Forelimb muscle (tissue), 1 donor: ENCODE data around the gene CACNA1A. TPM values are rescaled to one million over a fixed set of nuclear protein-coding genes. Genes with fewer than 3 reads are reported as not detected.

Source experiments
- DNase-seq: peaks from one replicate; pipeline ENCODE4 v3.0.0-alpha.2; 2013; ENCODE audit warnings: low read depth
- polyA plus RNA-seq: library from polyadenylated mRNA; unstranded; fragments of 120-200 nt; gene quantifications from one replicate; pipeline ENCODE4 v1.2.1, GENCODE V29; 2013; ENCODE audit not compliant: insufficient read length

The CACNA1A gene
- polyA plus RNA-seq, 1 donor = 1.6 TPM

DNA sequence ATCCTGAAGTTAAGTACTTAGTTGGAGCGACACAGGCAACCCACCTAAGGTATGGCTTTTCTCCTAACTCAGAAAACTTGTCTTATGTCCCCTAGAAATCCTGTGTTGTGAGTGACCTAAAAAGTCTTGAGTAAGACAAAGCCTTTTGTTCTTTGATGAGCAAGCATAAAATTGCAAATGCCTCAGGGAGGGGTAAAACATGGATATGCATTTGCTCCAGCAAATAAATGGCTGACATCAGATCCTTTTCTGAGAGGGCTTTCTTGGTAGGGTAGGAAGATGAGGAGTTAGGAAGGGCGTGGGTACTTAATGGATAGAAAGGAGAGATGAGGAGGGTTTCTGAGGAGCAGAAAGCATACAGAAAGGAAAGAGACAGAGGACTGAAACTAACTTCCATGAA, 192.4 kb downstream of the CACNA1A start:
- DNase-seq = no peak

DNA sequence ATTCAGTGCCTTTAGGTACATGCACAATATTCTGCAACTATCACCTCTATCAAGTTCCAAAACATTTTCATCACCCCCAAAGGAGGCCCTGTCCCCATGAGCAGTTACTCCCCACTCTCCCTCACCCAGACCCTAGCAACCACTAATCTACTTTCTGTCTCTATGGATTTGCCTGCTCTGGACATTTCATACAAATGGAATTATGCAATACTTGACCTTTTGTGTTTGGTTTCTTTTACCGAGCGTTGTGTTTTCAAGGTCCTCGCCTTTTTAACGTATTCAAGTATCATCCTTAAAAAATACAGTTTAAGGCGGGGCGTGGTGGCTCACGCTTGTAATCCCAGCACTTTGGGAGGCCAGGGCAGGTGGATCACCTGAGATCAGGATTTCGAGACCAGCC, 196.4 kb downstream of the CACNA1A start:
- no peak for DNase-seq

DNA sequence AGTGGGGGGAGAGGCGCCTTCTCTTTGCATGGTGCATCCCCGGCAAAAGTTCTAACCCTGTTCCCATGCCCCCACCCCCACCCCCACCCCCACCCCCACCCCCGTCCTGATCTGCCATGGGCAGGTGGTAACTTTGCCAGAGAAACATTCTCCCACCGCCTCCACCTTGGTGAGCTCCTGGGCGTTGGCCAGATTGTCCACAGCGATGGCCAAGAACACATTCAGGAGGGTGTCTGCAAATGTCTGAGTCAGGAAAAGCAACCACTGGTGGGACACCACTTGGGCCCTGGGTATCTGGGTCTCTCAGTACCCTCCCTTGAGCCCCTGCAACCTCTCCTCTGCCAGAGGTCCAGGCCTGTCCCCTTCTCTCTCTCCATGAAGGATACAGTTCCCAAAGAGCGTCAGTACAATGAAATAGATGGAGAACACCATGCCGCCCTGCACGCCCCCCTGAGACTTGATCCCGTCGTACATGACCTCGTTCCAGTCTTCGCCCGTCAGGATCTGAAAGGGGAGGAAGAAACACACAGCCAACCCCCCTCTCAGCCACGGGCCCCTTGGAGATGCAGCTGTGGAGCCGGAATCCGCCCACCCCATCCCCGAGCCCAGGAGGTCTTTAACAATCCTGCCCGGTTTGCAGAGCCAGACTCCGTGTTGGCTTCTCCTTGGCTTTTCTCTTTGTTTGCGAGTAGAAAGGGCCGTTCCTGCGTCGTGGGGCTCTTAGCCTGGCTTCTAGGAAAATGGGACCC, 202.7 kb downstream of the CACNA1A start:
- DNase-seq = no peak

DNA sequence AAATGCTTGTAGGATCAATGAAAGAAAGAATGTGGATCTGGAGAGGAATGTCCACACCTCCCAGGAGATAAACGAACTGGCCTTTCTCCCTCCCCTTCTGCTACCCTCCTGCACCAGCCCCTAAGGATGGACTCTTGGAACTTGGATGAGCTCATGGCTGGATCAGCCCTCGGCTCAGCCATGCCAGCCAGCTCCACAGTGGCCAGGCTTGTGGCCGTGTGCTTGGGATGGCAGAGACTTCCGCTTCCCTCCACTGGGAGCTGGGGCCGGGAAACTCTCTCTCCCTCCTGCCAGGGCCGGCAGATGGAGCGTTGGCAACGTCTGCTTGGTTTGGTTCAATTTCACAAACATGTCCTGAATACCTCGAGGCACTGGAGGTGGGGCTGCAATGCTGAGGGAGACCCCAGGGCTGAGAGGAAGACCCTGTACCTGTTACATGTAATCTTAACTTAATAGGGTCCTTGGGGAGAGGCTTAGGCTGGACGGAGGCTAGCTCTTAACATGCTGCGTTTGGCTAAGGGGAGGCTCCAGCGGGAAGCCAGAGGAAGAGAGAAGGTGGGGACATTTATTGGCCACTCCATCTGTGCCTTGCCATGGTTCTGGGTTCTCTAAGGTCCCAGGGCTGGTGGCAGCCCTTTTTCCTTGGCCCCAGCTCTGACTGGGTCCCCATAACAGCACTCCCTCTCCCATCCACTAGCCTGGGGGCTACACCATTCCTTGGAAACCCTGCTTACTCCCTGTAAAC, 203.6 kb downstream of the CACNA1A start:
- no peak for DNase-seq

DNA sequence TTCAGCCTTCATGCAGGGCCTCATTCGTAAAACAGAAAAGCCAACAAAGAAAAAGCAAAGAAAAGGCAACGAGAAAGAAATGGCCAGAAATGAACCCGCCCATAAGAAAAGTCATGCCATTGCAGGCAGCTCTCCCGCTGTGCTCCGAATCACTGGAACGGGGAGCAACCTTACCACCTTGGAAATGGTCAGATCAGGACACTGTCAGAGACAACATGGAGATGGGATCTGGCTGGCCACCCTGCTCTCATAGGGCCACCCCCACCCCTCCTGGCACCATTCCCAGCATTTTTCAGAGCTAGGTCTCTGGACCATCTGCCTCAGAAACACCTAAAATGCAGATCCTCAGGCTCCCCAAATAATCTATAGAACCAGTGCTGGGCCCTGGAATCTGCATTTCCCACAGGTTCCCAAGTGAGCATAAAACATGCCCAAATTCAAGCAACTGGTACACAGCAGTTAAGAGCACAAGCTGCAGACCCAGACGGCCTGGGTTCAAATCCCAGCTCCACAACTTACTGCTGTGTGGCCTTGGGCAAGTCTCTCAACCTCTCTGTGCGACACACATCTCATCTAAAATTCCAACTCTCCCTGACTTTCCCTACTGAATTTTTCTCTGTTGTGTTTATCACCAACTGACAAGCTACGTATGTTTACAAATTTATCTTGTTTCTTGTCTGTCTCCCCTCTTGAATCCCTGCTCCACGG, 204.5 kb downstream of the CACNA1A start:
- DNase-seq = no peak

DNA sequence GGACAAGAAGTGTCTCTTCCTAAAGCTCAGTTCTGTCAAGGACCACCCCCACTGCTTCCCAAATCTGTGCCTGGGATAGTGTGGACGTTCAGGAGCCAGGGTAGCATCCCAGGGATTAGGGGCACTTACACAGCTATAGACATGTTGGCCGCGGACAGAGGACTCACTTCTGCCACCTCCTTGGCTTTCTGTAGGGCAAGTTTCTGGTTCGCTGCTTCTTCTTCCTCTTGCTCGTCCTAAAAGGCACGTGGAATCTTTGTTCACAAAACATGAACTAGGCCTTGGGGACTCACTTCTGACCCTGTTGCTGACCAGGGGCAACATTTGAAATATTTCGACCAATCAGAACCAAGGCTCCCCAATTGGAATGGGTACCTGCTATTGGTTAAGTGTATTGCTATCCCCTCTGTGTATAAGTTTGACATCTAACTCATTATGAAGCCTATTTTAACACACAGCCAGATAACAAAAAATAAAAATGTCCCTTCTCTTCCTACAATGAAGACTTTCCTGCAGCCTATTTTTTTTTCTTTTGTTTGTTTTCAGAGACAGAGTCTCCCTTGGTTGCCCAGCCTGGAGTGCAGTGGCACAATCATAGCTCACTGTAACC, 205.8 kb downstream of the CACNA1A start:
- no peak for DNase-seq

DNA sequence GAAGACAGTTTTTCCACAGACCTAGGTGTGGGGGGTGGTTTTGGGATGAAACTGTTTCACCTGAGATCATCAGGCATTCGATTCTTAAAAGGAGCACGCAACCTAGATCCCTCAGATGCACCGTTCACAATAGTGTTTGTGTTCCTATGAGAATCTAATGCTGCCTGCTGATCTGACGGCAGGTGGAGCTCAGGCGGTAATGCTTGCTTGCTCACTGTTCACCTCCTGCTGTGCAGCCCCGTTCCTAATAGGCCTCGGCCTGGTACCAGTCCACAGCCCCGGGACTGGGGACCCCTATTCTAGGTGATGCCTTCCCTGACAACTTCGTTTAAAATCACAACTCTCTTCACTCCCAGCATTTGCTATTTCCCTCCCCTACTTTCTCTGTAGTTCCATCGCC, 206.4 kb downstream of the CACNA1A start:
- no peak for DNase-seq

DNA sequence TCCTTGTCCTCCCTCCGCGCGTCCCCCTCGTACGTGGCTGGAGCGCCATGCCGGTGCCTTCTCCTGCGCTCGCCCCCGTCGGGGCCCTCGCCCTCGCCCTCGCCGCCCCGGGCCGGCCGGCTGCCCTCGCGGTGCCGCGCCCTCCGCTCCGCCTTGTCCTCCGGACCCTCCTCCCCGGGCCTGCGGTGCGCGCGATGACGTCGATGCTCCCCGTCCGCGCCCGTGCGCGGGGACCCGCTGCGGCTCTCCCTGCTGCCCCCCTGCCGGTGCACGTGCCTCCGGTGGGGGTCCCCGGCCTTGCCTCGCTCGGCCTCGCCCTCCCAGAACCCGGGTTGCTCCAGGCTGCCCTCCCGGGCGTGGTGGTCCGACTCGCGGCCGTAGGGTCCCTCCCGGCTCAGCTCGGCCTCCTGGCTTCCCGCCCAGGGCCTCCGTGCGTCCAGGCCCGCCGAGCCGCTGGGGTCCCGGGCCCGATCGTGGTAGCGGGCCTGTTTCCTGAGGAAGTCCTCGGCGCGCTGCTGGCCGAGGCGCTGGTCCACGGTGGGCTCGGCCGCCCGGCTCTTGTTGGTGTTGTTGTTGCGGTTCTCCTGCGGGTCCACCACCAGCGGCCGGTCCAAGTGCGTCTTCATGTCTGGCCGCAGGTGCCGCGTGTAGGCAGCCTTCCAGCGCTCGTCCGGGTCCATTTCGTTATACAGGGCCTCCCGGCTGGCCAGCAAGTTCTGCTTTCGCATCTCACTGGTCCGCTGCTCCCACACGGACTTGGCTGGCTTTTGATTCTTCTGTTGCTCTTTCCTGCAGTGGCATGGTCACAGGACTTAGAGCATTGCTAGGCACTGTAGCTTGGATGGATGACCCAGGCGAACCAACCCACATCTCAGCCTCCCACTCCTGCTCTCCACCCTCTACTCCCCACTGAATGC, 207.5 kb downstream of the CACNA1A start:
- DNase-seq = no peak

DNA sequence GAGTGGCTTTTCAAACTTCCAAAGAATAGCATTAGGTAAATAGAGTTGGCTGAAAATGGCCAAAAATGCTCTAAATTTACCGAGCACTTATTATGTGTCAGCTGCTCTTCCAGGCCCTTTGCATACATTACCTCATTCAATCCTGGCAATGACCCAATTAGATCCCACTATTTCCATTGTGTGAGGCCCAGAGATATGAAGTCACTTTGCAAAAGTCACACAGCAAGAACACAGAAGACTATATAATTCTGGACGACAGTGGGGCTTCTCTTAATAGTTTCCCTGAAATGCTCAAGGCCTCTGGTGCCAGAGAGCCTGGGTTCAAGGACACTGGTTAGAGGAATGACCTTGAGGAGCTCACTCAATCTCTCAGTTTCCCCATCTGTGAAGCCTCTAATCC, 209.3 kb downstream of the CACNA1A start:
- DNase-seq = no peak

DNA sequence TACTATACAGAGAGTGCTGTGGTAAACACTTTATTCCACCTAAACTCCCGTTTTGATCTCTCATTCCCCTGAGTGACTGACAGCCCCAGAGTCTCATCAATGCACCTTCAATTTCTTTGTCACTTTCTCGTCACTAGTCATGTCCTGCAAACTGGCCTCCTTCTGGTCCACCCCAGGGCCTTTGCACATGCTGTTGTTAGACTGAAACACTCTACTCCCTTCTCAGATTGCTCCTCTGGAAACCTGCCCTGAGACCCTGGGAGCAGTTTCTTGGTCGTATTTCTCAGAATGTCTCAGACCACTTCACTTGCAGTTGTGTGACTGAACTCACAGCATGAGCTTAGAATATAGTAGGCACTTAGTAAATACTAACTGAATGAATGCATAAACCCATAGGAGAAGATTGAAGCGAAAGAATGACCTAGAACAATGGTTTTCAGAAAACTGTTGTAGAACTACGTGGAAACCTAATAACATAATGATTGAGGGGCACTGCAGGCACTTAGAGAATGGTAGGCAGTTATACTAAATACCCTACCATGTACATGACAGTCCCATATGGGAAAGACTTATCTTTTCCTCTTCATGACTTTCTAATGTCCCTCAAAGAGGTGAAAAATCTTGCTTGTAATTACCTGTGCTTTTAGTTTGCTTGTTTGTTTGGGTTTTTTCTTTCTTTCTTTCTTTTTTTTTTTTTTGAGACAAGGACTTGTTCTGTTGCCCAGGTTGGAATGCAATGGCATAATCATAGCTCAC, 211.3 kb downstream of the CACNA1A start:
- no peak for DNase-seq

DNA sequence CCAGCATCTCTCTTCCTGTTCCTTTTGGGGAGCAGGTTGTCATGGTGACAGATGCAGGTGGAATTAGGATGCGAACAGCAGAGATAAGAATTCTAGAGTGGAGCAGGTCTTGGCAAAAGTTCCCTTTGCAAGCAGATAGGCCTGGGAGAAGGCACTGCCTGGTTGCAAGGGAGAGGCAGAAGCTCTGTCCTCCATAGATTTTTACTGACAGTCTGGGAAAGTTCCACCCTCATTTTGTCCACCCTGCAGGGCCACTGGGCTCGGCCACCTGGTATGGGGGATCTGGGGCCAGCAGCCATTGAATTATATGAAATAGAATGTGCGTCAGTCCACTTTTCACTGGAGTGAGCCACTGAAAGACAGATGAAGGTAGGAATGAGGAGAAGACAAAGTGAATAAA, 214.4 kb downstream of the CACNA1A start:
- DNase-seq = no peak

DNA sequence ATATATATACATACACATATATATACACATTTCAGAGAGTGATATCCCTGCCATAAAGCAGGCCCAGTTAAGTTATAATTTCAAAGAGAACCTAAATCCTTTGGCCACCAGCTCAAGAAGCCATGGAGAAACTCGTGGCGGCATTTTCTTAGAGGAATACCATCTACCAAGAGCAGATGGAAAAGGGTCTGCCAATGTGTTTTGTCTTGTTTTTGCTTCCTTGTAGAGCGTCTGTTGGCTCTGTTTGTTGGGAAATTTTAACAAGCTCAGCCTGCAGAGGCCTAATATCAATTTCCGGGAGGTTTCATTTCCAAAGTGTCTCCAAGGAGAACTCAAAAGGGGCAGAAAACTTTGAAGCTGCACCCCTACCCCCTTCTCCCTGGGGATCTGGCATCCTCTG, 215.5 kb downstream of the CACNA1A start:
- no peak for DNase-seq

DNA sequence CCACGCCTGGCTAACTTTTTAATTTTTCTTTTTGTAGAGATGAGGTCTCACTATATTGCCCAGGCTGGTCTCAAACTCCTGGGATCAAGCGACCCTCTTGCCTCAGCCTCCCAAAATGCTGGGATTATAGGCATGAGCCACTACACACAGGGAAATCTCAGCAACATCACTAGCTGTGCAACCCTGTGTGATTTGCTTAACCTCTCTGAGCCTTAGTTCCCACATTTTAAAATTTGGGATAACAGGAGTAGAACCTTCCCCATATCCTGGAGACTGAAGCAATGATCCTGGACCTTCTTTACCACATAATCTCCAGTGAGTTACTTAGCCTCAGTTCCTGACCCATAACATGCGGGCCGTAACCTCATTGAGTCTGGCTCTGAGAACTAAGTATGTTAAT, 217.0 kb downstream of the CACNA1A start:
- DNase-seq = no peak

DNA sequence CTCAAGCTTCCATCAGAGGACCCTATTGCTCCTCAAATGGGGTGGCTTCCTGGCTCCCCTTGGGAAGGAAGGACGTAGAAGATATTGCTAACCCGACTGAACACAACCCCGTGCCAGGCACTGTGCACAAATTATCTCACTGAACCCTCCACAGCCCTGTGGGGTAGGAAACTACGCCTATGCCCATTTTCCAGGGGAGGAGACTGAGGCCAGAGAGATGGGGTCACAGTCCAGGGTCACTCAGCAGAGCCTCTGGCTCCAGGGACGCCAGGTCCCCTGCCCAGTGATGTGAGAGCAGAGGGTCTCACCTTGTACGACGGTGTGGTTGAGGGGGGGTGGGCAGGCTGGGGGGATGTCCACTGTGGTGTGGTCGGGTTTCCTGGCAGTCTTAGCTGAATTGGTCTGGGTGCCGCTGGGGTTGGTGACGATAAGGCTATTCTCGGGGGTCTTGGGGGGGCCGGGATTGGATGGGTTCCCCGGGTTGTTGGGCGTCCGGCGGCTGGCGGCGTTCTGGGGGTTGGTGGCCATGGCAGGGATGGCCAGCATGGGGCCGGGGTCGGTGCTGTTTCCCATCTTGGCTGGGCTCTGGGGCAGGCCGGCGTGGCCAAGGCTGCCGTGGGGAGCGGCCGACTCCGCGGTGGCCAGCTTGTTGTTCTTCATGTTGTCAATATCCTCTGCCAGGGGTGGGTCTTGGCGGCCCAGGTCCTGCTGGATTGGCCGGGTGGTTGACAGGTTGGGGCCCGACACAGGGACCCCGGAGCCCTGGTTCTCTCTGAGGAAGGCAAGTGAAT, 219.9 kb downstream of the CACNA1A start:
- no peak for DNase-seq

DNA sequence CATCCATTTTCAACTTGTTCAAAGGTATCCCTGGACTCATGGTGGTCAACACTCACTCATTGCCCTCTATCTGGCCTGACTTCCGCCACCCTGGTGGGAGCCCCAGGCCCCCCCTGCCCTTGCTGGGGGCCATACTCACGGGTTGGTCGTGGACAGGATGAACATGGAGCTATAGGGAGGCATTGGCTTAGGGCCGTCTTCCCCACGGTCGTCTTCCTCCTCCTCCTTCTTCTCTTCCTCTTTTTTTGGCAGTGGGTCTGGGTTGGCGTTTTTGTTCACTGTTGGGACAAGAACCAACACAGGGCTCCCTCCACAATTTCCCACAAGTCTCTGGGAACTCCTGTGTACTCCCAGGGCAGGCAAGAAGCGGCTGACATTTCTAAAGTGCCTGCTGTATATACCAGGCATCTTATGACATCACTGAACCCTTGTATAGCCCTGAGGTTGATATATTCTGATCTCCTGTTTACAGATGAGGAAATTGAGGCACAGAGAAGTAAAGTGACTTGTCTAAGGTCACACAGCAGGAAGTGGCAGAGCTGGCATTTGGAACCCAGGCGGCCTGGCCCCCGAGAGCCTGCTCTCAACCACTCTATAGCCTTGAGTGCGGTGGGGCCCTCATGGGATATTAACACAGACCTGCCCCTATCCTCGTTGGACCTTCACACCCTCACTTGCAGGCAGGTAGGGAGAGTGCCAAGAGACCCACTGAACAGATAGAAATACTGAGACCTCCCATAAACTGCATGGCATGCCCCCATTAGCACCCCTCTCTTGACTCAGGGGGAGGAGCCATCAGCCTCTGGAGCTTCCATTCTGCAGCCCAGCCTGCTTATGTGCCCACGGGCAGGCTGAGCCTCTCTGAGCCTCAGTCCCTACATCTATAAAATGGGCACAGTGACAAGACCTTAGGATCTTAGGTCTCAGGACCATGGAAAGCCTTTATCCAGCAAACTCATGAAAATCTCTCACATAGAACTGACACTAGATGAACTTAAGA, 221.1 kb downstream of the CACNA1A start:
- no peak for DNase-seq

DNA sequence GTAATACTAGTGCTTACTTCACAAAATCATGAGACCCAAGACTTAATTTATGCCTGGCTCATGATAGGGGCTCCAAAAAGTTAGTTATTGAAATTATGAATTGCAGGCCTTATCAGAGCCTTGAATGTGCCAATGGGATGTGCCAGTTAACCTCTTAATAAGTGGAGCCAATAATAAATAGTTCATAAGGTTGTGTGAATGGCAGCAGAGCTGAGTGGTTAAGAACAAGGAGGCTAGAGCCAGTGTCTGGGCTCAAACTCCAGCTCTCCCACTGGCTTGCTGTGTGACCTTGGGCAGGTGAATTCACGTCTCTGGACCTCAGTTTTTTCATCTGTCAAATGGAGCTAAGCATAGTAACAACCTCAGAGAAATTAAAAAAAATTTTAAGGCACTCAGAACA, 222.4 kb downstream of the CACNA1A start:
- DNase-seq = no peak

DNA sequence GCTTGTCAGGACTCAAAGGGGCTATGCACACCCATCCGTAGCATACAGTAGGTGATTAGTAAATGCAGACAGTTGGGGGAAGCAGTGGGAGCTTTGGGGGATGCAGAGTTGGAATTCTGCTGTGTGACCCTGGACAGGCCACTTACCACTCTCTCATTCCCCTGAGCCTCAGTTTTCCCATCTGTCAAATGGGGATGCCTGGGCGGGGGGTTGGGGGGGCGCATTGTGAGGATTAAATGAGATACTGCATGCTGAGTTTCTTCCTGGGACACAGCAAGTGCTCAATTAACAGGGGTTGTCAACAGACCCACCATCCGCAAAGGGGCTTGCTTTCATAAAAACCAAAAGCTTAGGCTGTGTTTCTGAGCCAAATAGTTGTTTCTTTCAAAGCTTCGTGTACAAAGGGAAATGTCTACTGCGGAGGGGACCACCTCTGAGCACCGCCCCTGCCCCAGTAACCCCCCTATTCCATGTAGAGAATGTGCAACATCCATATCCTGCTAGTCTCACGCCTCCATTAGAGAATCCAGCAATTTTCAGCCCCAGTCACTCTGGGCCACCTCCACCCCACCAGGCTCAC, 223.7 kb downstream of the CACNA1A start:
- DNase-seq = no peak
